Stimulated activated CD4-positive, alpha-beta T cell treated with anti-CD3 and anti-CD28 coated beads, Interleukin-4, amount 100 ng/mL, for 24 hours (primary cell): Measurements from ENCODE around the gene LTBP3.

ENCODE experiments used
- DNase-seq: peaks from one replicate; pipeline ENCODE4 v3.0.0-alpha.2; 2020

LTBP3 gene

GRCh38 chr11:65553301-65554001 lies 4.7 kb downstream of the LTBP3 start:
- DNase-seq, result peak; percentile 55

DNA sequence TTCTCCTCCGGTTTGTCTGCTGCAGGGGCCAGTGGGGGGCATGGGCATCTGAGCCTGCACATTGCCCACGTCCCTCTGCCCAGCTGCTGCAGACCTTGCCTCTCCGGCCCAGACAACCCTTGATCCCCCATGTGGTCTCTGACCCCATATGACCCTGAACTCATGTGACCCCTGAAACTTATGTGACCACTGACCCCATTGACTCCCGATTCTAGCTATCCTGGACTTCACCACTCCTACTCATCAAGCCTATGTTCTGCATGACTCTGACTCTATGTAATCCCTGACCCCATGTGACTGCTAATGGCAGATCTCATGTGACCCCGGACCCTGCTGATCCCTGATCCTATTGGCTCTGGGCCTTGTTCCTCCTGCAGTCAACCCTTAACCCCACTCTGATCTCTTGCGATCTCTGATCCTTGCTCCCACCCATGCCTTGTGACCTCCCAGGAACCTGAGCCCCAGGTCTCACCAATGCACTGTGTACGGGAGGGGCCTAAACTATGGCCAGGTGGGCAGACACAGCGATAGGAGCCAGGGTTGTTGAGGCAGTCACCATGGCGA lies 5.7 kb downstream of the LTBP3 start:
- DNase-seq, result no peak

- DNase-seq, result peak; percentile 59
These were observed 6.4 kb downstream of the LTBP3 start for GRCh38 chr11:65551572-65552387.

- no peak for DNase-seq
These were observed 9.1 kb downstream of the LTBP3 start for GRCh38 chr11:65549096-65549495.

- DNase-seq, result no peak
These were observed 9.8 kb downstream of the LTBP3 start for GRCh38 chr11:65548395-65548794.

- no peak for DNase-seq
These were observed 10.6 kb downstream of the LTBP3 start for GRCh38 chr11:65547446-65548125.

DNA sequence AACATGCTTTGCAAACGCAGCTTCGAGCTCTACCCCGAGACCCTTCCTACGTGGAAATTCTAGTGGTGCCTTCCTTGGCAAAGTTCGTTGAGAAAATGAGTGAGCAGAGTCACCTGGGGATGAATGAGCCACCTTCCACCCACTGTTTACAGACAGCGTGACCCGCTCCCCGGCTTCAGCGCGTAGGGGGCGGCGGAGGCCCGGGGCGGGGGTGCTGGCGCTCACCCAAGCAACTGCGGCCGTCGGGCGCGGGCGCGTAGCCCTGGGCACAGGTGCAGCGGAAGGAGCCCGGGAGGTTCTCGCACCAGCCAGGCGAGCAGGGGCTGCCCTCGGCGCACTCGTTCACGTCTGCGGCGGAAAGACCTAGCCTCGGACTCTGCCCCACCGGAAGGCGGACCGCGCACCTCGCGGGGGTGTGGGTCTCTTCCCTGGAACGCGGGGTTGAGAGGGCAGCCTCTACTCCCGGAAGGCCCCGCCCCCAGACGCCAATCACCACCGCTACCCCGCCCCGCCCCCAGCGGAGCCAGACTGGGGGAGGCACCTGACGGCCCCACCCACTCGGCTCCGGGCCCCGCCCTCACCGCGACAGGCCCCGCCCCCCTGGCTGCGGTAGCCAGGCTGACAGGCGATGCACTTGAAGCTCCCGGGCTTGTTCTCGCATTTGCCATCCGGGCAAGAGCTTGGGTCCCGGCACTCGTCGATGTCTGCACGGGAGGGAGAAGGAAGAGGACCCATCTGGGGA lies 11.8 kb downstream of the LTBP3 start:
- peak; percentile 97 for DNase-seq

DNA sequence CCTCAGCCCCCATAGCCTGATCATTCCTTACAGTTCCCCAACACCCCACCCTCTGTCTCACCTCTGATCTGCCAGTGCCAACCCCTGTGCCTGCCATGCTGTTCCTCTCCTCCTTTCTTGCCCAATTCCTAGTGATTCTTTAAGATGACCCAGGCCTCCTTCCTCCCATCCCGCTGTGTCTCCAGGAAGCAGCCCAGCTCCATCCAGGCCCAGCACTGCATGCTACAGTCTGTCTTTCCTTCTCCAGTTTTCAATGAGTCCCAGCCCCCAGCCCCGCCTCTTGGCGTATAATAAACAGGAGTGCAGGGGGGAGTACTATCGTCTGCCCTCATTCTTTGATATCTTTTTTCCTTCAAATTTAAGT lies 12.3 kb downstream of the LTBP3 start:
- DNase-seq, result no peak

DNA sequence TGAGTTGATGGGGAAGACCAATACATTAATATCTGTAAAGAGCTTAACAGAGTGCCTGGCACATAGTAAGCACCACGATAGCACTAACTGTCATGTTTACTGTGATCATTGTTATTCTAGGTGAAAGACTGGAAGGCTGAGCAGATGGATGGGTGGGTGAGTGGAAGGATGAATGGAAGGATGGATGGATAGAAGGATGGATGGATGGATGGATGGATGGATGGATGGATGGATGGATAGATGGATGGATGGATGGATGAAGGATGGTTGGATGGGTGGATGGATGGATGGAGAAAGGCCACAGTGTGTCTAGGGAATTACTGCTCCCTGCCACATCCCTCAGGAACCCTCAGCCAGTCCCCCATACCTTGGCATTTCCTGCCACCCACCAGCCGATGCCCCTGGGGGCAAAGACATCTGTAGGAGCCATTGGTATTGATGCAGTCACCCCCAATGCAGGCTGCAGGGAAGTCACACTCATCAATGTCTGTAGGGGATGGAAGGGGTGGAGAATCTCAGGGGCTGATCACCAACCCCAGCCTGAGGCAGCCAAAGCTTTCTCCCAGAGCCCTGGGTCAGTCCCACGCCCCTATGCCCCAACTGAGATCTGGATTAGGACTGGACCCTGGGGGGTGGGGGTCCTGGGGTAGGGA lies 15.3 kb downstream of the LTBP3 start:
- DNase-seq, result no peak

DNA sequence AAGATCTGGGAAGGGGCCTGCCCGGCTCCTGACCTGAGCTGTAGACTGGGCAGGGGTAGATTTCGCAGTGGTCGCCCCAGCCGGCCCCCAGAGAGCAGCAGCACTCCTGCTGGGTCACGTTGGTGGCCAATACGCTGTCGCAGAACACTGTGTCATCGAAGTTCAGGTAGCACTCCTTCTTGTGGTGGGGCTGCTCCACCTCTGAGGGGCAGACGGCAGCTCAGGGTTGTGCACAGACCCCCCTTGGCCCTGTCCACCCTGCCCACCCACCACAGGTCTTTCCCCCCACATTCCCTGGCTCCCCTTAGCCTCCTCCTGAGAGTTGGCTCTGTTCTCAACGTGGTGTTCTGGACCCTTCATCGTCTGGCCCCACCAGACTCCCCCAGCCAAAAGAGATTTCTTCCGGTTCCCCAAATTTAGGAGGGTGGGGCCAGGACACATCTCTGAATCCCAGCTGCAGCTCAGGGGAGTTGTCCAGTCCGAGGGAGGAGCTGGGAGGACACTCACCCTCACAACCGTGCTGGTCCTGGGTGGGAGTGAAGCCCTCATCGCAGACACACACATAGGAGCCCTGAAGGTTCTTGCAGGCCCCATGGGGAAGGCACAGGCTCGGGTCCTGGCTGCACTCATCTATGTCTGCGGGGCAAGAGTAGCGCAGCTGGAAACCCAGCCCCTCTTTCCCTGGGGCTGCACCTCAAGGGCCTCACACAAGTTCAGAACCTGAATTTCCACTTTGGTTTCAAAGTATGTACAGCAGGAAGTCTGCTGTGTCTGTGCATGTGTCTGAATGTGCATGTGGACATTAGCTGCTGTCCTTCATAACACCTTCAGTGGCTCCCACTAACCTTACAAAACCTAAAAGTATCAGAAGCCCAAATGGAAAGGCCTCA lies 16.8 kb downstream of the LTBP3 start:
- no peak for DNase-seq

GRCh38 chr11:65540290-65541092 lies 17.7 kb downstream of the LTBP3 start:
- peak; percentile 90 for DNase-seq

DNA sequence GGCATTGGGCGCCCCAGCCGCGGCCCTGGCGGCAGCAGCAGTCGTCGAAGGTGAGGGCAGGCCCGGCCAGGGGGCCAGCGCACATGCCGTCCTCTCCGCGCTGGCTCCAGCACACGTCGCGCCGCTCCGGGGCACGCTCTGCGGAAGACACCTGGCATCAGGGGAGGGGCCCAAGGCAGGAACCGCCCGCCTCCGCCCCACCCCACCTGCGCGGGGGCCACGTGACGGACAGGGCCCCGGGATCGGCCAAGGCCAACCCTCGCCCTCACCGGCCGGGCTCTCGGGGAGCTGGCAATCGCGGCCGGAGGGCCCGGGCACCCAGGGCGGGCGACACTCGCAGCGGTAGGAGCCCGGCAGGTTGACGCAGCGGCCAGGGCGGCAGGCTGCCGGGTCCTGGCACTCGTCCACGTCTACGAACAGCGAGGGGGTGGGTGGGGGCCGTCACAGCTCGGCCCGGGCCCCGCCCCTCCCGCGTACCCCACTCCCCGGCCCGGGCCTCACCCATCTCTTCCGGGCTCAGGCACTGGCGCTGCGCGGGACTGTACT lies 18.3 kb downstream of the LTBP3 start:
- no peak for DNase-seq

DNA sequence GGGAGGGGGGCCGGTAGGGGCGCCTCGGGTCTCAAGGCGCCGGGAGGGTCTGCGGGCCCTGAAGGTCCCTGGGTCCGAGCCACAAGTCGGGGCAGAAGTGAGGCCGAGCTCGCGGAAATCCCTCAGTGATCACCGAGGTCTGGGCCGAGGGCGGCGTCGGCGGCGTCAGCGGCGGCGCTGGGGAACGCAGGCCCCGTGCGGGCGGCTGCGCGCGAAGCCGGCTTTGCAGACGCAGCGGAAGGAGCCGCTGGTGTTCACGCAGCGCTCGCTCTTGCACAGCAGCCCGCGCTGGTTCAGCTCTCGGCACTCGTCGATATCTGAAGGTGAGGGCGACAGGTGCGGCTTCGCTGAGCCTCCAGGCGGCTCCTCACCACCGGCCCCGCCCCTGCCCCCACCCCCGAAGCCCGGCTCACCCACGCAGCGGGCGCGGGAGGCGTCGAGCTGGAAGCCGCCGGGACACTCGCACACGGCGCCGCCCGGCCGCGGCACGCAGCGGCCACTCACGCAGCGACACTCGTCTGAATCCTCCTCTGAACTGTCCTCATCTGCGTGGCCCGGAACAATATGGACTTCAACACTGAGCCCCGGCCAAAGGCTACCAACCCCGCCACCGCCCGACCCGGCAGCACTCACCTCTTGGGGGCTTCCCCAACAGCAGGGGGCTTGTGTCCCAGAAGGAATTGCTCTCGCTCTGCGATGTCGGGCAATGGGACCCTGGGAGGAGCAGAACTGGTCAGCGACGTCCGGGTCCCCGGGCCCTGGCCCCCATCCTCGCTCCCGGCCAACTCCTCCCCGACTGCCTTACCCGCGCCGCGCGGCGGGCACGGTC lies 19.0 kb downstream of the LTBP3 start:
- no peak for DNase-seq

GRCh38 chr11:65538232-65538914 lies 19.8 kb downstream of the LTBP3 start:
- DNase-seq, result no peak

GRCh38 chr11:65537620-65538231 lies 20.4 kb downstream of the LTBP3 start:
- no peak for DNase-seq

GRCh38 chr11:65537296-65537597 lies 20.9 kb downstream of the LTBP3 start:
- DNase-seq, result no peak

DNA sequence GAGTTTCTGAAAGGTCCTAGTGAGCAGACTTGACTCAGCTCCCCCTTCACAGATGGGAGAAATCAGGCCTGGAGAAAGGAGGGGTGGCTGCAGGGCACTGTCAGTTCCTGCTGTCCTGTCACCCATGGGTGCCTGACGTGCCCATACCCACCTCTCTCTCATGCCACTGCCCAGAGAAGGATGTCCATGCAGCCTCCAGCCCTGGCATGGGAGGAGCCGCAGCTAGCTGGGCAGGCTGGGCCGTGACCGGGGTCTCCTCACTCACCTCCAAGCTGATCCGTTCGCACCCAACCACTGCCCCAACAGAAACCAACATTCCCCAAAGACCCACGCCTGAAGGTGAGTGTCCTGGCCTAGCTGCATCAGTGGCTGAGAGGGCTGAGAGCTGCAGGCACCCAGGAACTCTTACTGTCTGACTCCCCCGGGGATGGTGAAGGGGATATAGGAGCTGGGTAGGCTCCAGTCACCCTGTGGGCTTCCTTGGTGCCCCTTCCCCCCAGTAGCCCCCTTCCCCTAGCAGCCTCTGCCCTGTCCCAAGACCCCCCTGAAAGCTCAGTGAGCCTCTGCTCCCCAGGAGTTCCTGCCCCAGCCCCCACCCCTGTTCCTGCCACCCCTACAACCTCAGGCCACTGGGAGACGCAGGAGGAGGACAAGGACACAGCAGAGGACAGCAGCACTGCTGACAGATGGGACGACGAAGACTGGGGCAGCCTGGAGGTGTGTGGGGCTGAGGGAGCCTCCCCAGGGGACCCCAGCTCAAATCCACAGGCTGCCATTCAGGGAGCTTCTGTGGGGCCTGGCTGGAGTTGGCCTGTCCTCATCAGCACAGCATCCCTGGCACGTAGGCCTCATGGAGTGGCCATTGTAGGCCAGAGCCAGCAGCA lies 21.5 kb downstream of the LTBP3 start:
- no peak for DNase-seq
